ENCODE data around the gene MEGF9. TPM values are rescaled to one million over a fixed set of nuclear protein-coding genes. Genes with fewer than 3 reads are reported as not detected.

Gene MEGF9
- total and polyA plus RNA-seq, 9 donors: 6.3 to 12.8 (median 7.2) TPM

- Histone ChIP-seq H3K9me3 (replicated peaks; ENCODE audit: control insufficient read depth, low read depth, low read length) (no peaks in the 10 kb centered on the region), H3K27me3 (ENCODE audit: control insufficient read depth, insufficient read depth, low read length) (no peaks in the 10 kb centered on the region), H3K36me3 (ENCODE audit: control insufficient read depth, insufficient read depth, low read length) (no peaks in the 10 kb centered on the region), H3K4me3 (ENCODE audit: low read length) (no peak overlapping the region), H3K27ac (ENCODE audit: low read length) (no peak overlapping the region), H3K4me1 (ENCODE audit: control insufficient read depth, insufficient read depth, low read length) (peaks cover 15% of the 10 kb centered on the region)
- DNase-seq: no peak
- WGBS (ENCODE audit: insufficient coverage): no CpG with 5 or more reads among the region's 2 CpGs
These were observed 2.9 kb upstream of the MEGF9 start for GRCh38 chr9:120717176-120717575.

GRCh38 chr9:120716483-120716882 is 2.2 kb upstream of the MEGF9 start:
- Histone ChIP-seq H3K36me3 (ENCODE audit: control insufficient read depth, insufficient read depth, low read length) (no peaks in the 10 kb centered on the region), H3K9me3 (replicated peaks; ENCODE audit: control insufficient read depth, low read depth, low read length) (no peaks in the 10 kb centered on the region), H3K27ac (ENCODE audit: low read length) (no peak overlapping the region), H3K4me1 (ENCODE audit: control insufficient read depth, insufficient read depth, low read length) (peaks cover 15% of the 10 kb centered on the region), H3K27me3 (ENCODE audit: control insufficient read depth, insufficient read depth, low read length) (no peaks in the 10 kb centered on the region), H3K4me3 (ENCODE audit: low read length) (no peak overlapping the region)
- no peak for DNase-seq
- WGBS (ENCODE audit: insufficient coverage): 93% methylated on average over 4 of the region's 5 CpGs

GRCh38 chr9:120715389-120715924 is 1.2 kb upstream of the MEGF9 start:
- H3K4me1 ChIP-seq (ENCODE audit: control insufficient read depth, insufficient read depth, low read length): peaks cover 15% of the 10 kb centered on the region
- no peak overlapping the region for H3K4me3 ChIP-seq (ENCODE audit: low read length)
- peak; percentile 67 for DNase-seq
- no peaks in the 10 kb centered on the region for H3K9me3 ChIP-seq (replicated peaks; ENCODE audit: control insufficient read depth, low read depth, low read length)
- peak overlapping the region; percentile 35 for H3K27ac ChIP-seq (ENCODE audit: low read length)
- WGBS (ENCODE audit: insufficient coverage): 21% methylated on average over 11 of the region's 14 CpGs
- H3K27me3 ChIP-seq (ENCODE audit: control insufficient read depth, insufficient read depth, low read length): no peaks in the 10 kb centered on the region
- no peaks in the 10 kb centered on the region for H3K36me3 ChIP-seq (ENCODE audit: control insufficient read depth, insufficient read depth, low read length)

- WGBS (ENCODE audit: insufficient coverage): under 1% methylated on average over 24 of the region's 30 CpGs
These were observed 647 bp upstream of the MEGF9 start for GRCh38 chr9:120714846-120715388.

GRCh38 chr9:120713257-120714087 is 798 bp downstream of the MEGF9 start:
- peak; percentile 25 for DNase-seq
- Histone ChIP-seq H3K4me1 (ENCODE audit: control insufficient read depth, insufficient read depth, low read length) (peaks cover 15% of the 10 kb centered on the region), H3K27ac (ENCODE audit: low read length) (no peak overlapping the region), H3K9me3 (replicated peaks; ENCODE audit: control insufficient read depth, low read depth, low read length) (no peaks in the 10 kb centered on the region), H3K36me3 (ENCODE audit: control insufficient read depth, insufficient read depth, low read length) (no peaks in the 10 kb centered on the region), H3K27me3 (ENCODE audit: control insufficient read depth, insufficient read depth, low read length) (no peaks in the 10 kb centered on the region), H3K4me3 (ENCODE audit: low read length) (peak overlapping the region; percentile 70)
- WGBS (ENCODE audit: insufficient coverage): 2% methylated on average over 43 of the region's 50 CpGs

More at GRCh38 chr9:120714846-120715388, 647 bp upstream of the MEGF9 start:
- H3K36me3 ChIP-seq (ENCODE audit: control insufficient read depth, insufficient read depth, low read length): no peaks in the 10 kb centered on the region
- no peaks in the 10 kb centered on the region for H3K27me3 ChIP-seq (ENCODE audit: control insufficient read depth, insufficient read depth, low read length)
- peak overlapping the region; percentile 55 for H3K27ac ChIP-seq (ENCODE audit: low read length)
- H3K4me3 ChIP-seq (ENCODE audit: low read length): peak overlapping the region; percentile 92
- peak; percentile 26 for DNase-seq
- H3K9me3 ChIP-seq (replicated peaks; ENCODE audit: control insufficient read depth, low read depth, low read length): no peaks in the 10 kb centered on the region
- H3K4me1 ChIP-seq (ENCODE audit: control insufficient read depth, insufficient read depth, low read length): peaks cover 15% of the 10 kb centered on the region

- no peaks in the 10 kb centered on the region for H3K9me3 ChIP-seq (replicated peaks; ENCODE audit: control insufficient read depth, low read depth, low read length)
- H3K36me3 ChIP-seq (ENCODE audit: control insufficient read depth, insufficient read depth, low read length): no peaks in the 10 kb centered on the region
- peaks cover 15% of the 10 kb centered on the region for H3K4me1 ChIP-seq (ENCODE audit: control insufficient read depth, insufficient read depth, low read length)
- H3K27ac ChIP-seq (ENCODE audit: low read length): no peak overlapping the region
- H3K4me3 ChIP-seq (ENCODE audit: low read length): no peak overlapping the region
- no peaks in the 10 kb centered on the region for H3K27me3 ChIP-seq (ENCODE audit: control insufficient read depth, insufficient read depth, low read length)
- DNase-seq: no peak
- WGBS (ENCODE audit: insufficient coverage): 47% methylated on average over 2 of the region's 4 CpGs
These were observed 1.7 kb downstream of the MEGF9 start for GRCh38 chr9:120712539-120713031.

- no peak overlapping the region for H3K4me3 ChIP-seq (ENCODE audit: low read length)
- 29% methylated on average over 1 of the region's 5 CpGs for WGBS (ENCODE audit: insufficient coverage)
These were observed 2.3 kb downstream of the MEGF9 start for GRCh38 chr9:120711841-120712538.

GRCh38 chr9:120711354-120711753 is 2.9 kb downstream of the MEGF9 start:
- Histone ChIP-seq H3K27ac (ENCODE audit: low read length) (no peak overlapping the region), H3K4me3 (ENCODE audit: low read length) (no peak overlapping the region)

More at GRCh38 chr9:120711841-120712538, 2.3 kb downstream of the MEGF9 start:
- no peak for DNase-seq
- Histone ChIP-seq H3K27ac (ENCODE audit: low read length) (no peak overlapping the region), H3K27me3 (ENCODE audit: control insufficient read depth, insufficient read depth, low read length) (no peaks in the 10 kb centered on the region), H3K4me1 (ENCODE audit: control insufficient read depth, insufficient read depth, low read length) (peaks cover 15% of the 10 kb centered on the region), H3K9me3 (replicated peaks; ENCODE audit: control insufficient read depth, low read depth, low read length) (no peaks in the 10 kb centered on the region), H3K36me3 (ENCODE audit: control insufficient read depth, insufficient read depth, low read length) (no peaks in the 10 kb centered on the region)

GRCh38 chr9:120710110-120710981 is 3.9 kb downstream of the MEGF9 start:
- 100% methylated on average over 1 of the region's 10 CpGs for WGBS (ENCODE audit: insufficient coverage)
- Histone ChIP-seq H3K27ac (ENCODE audit: low read length) (no peak overlapping the region), H3K4me3 (ENCODE audit: low read length) (no peak overlapping the region), H3K27me3 (ENCODE audit: control insufficient read depth, insufficient read depth, low read length) (no peaks in the 10 kb centered on the region), H3K9me3 (replicated peaks; ENCODE audit: control insufficient read depth, low read depth, low read length) (no peaks in the 10 kb centered on the region), H3K4me1 (ENCODE audit: control insufficient read depth, insufficient read depth, low read length) (peaks cover 12% of the 10 kb centered on the region), H3K36me3 (ENCODE audit: control insufficient read depth, insufficient read depth, low read length) (no peaks in the 10 kb centered on the region)
- peak; percentile 49 for DNase-seq

More at GRCh38 chr9:120711354-120711753, 2.9 kb downstream of the MEGF9 start:
- H3K9me3 ChIP-seq (replicated peaks; ENCODE audit: control insufficient read depth, low read depth, low read length): no peaks in the 10 kb centered on the region
- no peak for DNase-seq
- no peaks in the 10 kb centered on the region for H3K27me3 ChIP-seq (ENCODE audit: control insufficient read depth, insufficient read depth, low read length)
- H3K36me3 ChIP-seq (ENCODE audit: control insufficient read depth, insufficient read depth, low read length): no peaks in the 10 kb centered on the region
- H3K4me1 ChIP-seq (ENCODE audit: control insufficient read depth, insufficient read depth, low read length): peaks cover 15% of the 10 kb centered on the region
